NCI-H2081 (cell line): ENCODE data around the gene TLDC2.
A peak's percentile ranks its signal among the peaks of the same experiment; 100 is the strongest.

Experiments used
- DNase-seq, 2 experiments: peaks; one replicate each; lab custom pipeline; 2025; lab: John Stamatoyannopoulos, UW

TLDC2 gene

GRCh38 chr20:36849333-36850065, 26.4 kb upstream of the TLDC2 start:
- no peak for DNase-seq

GRCh38 chr20:36850759-36851158, 25.2 kb upstream of the TLDC2 start:
- DNase-seq = no peak

- DNase-seq = no peak
These were observed 24.4 kb upstream of the TLDC2 start for GRCh38 chr20:36851490-36851889.

GRCh38 chr20:36852187-36852586, 23.8 kb upstream of the TLDC2 start:
- DNase-seq = no peak

- DNase-seq = no peak
These were observed 21.3 kb upstream of the TLDC2 start for GRCh38 chr20:36854348-36855240.

- peak in 1 of 2 experiments; percentile 25 for DNase-seq
These were observed 20.7 kb upstream of the TLDC2 start for GRCh38 chr20:36855241-36855657.

- no peak for DNase-seq
These were observed 19.7 kb upstream of the TLDC2 start for GRCh38 chr20:36856195-36856594.

- no peak for DNase-seq
These were observed 19.0 kb upstream of the TLDC2 start for GRCh38 chr20:36856691-36857635.

- no peak for DNase-seq
These were observed 16.7 kb upstream of the TLDC2 start for GRCh38 chr20:36859282-36859555.

- DNase-seq = no peak
These were observed 16.1 kb upstream of the TLDC2 start for GRCh38 chr20:36859700-36860330.

- no peak for DNase-seq
These were observed 15.6 kb upstream of the TLDC2 start for GRCh38 chr20:36860339-36860738.

- DNase-seq = no peak
These were observed 14.9 kb upstream of the TLDC2 start for GRCh38 chr20:36860811-36861624.

GRCh38 chr20:36861625-36861874, 14.4 kb upstream of the TLDC2 start:
- DNase-seq = no peak

- DNase-seq = peak; percentile 70 to 81
These were observed 13.8 kb upstream of the TLDC2 start for GRCh38 chr20:36861875-36862801.

- no peak for DNase-seq
These were observed 12.9 kb upstream of the TLDC2 start for GRCh38 chr20:36862857-36863668.

GRCh38 chr20:36865076-36865860, 10.7 kb upstream of the TLDC2 start:
- no peak for DNase-seq

GRCh38 chr20:36865861-36866149, 10.1 kb upstream of the TLDC2 start:
- DNase-seq = no peak

- DNase-seq = no peak
These were observed 9.8 kb upstream of the TLDC2 start for GRCh38 chr20:36866164-36866563.
